ENCODE data around the gene CTNNA3. TPM values are rescaled to one million over a fixed set of nuclear protein-coding genes. Genes with fewer than 3 reads are reported as not detected.

CTNNA3 gene
- total RNA-seq, 1 donor from 2014 or later = 0.92 TPM

DNA sequence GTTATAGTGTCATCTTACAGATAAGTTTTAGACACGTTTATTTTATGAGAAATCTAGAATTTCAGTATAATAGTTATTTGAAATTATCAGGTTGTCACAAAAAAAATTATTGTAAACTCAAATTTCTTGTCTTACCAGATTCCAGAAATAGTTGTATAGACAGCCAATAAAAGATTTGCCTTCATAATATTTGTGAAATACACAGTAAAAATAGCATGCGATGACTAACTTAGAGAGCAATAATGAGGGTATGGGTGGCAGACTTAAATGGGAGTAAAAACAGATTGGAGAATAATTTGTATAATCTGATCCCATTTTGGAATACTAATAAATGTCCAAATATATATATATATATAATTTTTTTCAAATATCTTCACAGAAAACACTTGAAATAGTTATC, 1457.7 kb downstream of the CTNNA3 start:
- H3K27me3 Mint-ChIP-seq (ENCODE audit: low read depth) = no peaks in the 10 kb centered on the region
- no peaks in the 10 kb centered on the region for H3K4me1 Mint-ChIP-seq (ENCODE audit: low read depth)
- TF ChIP-seq, protein P1, sequence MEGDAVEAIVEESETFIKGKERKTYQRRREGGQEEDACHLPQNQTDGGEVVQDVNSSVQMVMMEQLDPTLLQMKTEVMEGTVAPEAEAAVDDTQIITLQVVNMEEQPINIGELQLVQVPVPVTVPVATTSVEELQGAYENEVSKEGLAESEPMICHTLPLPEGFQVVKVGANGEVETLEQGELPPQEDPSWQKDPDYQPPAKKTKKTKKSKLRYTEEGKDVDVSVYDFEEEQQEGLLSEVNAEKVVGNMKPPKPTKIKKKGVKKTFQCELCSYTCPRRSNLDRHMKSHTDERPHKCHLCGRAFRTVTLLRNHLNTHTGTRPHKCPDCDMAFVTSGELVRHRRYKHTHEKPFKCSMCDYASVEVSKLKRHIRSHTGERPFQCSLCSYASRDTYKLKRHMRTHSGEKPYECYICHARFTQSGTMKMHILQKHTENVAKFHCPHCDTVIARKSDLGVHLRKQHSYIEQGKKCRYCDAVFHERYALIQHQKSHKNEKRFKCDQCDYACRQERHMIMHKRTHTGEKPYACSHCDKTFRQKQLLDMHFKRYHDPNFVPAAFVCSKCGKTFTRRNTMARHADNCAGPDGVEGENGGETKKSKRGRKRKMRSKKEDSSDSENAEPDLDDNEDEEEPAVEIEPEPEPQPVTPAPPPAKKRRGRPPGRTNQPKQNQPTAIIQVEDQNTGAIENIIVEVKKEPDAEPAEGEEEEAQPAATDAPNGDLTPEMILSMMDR (IDR thresholded peaks at IDR 0.05) = no peak
- H3K36me3 Mint-ChIP-seq (ENCODE audit: low read depth) = no peaks in the 10 kb centered on the region
- H3K4me3 Mint-ChIP-seq (ENCODE audit: unreplicated experiment) = no peak overlapping the region
- H3K27ac Mint-ChIP-seq (ENCODE audit: unreplicated experiment) = no peak overlapping the region
- no peaks in the 10 kb centered on the region for H3K9me3 Mint-ChIP-seq (ENCODE audit: low read depth)
- no peak for DNase-seq (ENCODE audit: low spot score)

DNA sequence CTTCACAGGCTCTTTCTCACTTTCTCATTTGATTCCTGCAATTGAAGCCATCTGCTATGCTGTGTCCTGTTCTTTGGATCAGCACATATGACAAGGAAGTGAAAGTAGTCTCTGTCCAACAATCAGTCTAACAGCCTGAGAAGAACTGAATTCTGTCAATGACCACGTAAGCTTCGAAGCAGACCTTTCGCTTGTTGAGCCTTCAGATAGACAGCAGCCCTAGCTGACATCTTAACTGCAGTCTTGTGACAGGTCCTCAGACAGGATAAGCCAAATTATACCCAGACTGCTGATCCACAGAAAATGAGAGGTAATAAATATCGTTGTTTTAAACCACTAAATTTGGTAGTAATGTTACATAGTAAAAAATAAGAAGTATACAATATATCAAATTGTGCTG, 1461.1 kb downstream of the CTNNA3 start:
- Mint-ChIP-seq H3K36me3 (ENCODE audit: low read depth) (no peaks in the 10 kb centered on the region), H3K9me3 (ENCODE audit: low read depth) (peaks cover 6% of the 10 kb centered on the region), H3K4me1 (ENCODE audit: low read depth) (no peaks in the 10 kb centered on the region), H3K27me3 (ENCODE audit: low read depth) (no peaks in the 10 kb centered on the region), H3K27ac (ENCODE audit: unreplicated experiment) (no peak overlapping the region), H3K4me3 (ENCODE audit: unreplicated experiment) (no peak overlapping the region)
- no peak for DNase-seq (ENCODE audit: low spot score)
- TF ChIP-seq, protein P1 (IDR thresholded peaks at IDR 0.05) = no peak

DNA sequence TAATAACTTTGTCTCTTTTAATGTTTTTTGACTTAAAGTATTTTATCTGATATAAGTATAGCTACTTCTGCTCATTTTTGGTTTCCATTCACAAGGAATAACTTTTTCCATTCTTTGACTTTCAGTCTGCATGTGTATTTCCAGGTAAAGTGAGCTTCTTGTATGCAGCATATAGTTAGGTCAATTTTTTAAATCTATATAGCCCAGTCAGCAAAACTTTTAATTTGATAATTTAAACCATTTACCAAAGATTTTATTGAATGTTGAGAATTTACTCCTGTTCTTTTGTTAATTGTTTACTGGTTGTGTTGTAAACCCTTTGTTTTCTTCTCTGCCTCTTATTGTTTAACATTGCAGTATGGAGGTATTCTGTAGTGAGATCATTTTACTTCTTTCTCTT, 1467.1 kb downstream of the CTNNA3 start:
- no peak overlapping the region for H3K27ac Mint-ChIP-seq (ENCODE audit: unreplicated experiment)
- peaks cover 37% of the 10 kb centered on the region for H3K9me3 Mint-ChIP-seq (ENCODE audit: low read depth)
- peaks cover 7% of the 10 kb centered on the region for H3K36me3 Mint-ChIP-seq (ENCODE audit: low read depth)
- H3K4me1 Mint-ChIP-seq (ENCODE audit: low read depth) = no peaks in the 10 kb centered on the region
- H3K27me3 Mint-ChIP-seq (ENCODE audit: low read depth) = no peaks in the 10 kb centered on the region
- H3K4me3 Mint-ChIP-seq (ENCODE audit: unreplicated experiment) = no peak overlapping the region
- DNase-seq (ENCODE audit: low spot score) = no peak
- TF ChIP-seq, protein P1 (IDR thresholded peaks at IDR 0.05) = no peak

DNA sequence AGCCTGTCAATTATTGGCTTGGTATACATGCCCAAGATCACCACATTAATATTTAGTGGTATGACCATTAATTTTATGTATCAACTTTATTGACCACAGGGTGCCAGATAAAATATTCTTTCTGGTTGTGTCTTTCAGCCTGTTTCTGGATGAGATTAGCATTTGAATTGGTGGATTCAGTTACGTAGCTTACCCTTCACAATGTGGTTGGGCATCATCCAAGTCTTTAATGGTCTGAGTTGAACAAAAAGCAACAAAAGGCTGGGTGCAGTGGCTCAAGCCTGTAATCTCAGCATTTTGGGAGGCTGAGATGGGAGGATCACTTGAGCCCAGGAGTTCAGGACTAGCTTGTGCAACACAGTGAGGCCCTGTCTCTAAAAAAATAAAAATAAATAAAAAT, 1472.3 kb downstream of the CTNNA3 start:
- Mint-ChIP-seq H3K4me3 (ENCODE audit: unreplicated experiment) (no peak overlapping the region), H3K27me3 (ENCODE audit: low read depth) (no peaks in the 10 kb centered on the region), H3K27ac (ENCODE audit: unreplicated experiment) (no peak overlapping the region), H3K4me1 (ENCODE audit: low read depth) (no peaks in the 10 kb centered on the region), H3K36me3 (ENCODE audit: low read depth) (peaks cover 1% of the 10 kb centered on the region), H3K9me3 (ENCODE audit: low read depth) (peaks cover 23% of the 10 kb centered on the region)
- no peak for DNase-seq (ENCODE audit: low spot score)
- TF ChIP-seq, protein P1 (IDR thresholded peaks at IDR 0.05) = no peak

DNA sequence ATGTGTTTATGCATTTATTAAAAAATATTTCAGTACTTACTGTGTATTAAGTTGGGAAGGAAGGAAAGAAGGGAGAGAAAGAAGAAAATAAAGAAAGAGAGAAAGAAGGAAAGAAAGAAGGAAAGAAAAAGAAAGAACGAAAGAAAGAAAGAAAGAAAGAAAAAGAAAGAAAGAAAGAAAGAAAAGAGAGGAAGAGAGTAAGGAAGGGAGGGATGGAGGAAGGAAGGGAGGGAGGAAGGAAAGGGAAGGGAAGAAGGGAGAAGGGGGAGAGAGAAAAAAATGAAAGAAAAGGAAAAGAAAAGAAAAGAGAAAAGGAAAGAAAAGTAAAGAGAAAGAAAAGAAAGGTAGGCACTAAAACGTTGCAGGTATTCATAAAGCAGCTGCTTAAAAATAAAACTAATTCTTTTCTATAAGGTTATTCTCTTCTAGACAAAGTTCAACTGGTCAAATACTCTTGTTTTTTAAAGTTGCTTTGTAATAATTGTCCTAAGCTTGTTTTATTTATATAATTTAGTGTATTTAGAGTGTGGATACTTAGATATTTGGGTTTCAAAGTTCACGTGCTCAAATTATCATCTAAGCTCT, 1473.4 kb downstream of the CTNNA3 start:
- Mint-ChIP-seq H3K27ac (ENCODE audit: unreplicated experiment) (no peak overlapping the region), H3K4me3 (ENCODE audit: unreplicated experiment) (no peak overlapping the region), H3K27me3 (ENCODE audit: low read depth) (no peaks in the 10 kb centered on the region), H3K36me3 (ENCODE audit: low read depth) (peaks cover under 1% of the 10 kb centered on the region), H3K9me3 (ENCODE audit: low read depth) (peaks cover 16% of the 10 kb centered on the region), H3K4me1 (ENCODE audit: low read depth) (no peaks in the 10 kb centered on the region)
- TF ChIP-seq, protein P1 (IDR thresholded peaks at IDR 0.05) = no peak
- no peak for DNase-seq (ENCODE audit: low spot score)
